GM12878 (cell line): ENCODE results near the gene HECTD3.

Experiments
- EP300 ChIP-seq, 2 experiments: fragments of 150-350 bp in 1 of 2; IDR thresholded peaks; 2 replicates each; pipeline ENCODE4 v1.6.1; 2011 to 2012; ENCODE audit warnings: low read depth in 2 of 2, low read length in 2 of 2, borderline replicate concordance in 1 of 2, improper control_type of control experiment in 1 of 2, inconsistent platforms in 1 of 2; ENCODE audit not compliant: control insufficient read depth in 1 of 2
- JUNB ChIP-seq: IDR thresholded peaks from 2 replicates; pipeline ENCODE4 v1.6.1; 2016; ENCODE audit warnings: antibody characterized with exemption, mild to moderate bottlenecking
- NFIC ChIP-seq: IDR thresholded peaks from 2 replicates; pipeline ENCODE4 v1.6.1; 2012; ENCODE audit warnings: low read depth, mild to moderate bottlenecking, inconsistent platforms, low read length, moderate library complexity
- RAD21 ChIP-seq: IDR thresholded peaks from 2 replicates; pipeline ENCODE4 v1.6.1; 2011; ENCODE audit warnings: mild to moderate bottlenecking, low read depth, low read length, moderate library complexity; ENCODE audit not compliant: insufficient read depth
- SREBF2 ChIP-seq: IDR thresholded peaks from 2 replicates; pipeline ENCODE4 v1.6.1; 2012; ENCODE audit warnings: mild to moderate bottlenecking, low read length
- TCF12 ChIP-seq: IDR thresholded peaks from 2 replicates; pipeline ENCODE4 v1.6.1; 2011; ENCODE audit warnings: low read depth, mild to moderate bottlenecking, low read length
- TF ChIP-seq, protein P1 (sequence below), 3 experiments: IDR thresholded peaks in 2 of 3; conservative IDR thresholded peaks in 1 of 3; 2 replicates each; pipeline ENCODE4 v1.5.1; 2011; ENCODE audit warnings: low read depth in 3 of 3, low read length in 3 of 3, mild to moderate bottlenecking in 3 of 3, control low read depth in 2 of 3, moderate library complexity in 2 of 3, inconsistent platforms in 1 of 3, mixed read lengths in 1 of 3; ENCODE audit not compliant: control insufficient read depth in 2 of 3, insufficient read depth in 1 of 3; ENCODE audit errors: extremely low read depth in 1 of 3
- TF ChIP-seq, protein P2 (sequence below): fragments of 450-650 bp; IDR thresholded peaks from 2 replicates; pipeline ENCODE4 v1.6.1; 2017; ENCODE audit warnings: mild to moderate bottlenecking, moderate library complexity
- TF ChIP-seq, protein P3 (sequence below): IDR thresholded peaks from 2 replicates; pipeline ENCODE4 v1.6.1; 2012; ENCODE audit warnings: low read depth, low read length, improper control_type of control experiment

DNA sequence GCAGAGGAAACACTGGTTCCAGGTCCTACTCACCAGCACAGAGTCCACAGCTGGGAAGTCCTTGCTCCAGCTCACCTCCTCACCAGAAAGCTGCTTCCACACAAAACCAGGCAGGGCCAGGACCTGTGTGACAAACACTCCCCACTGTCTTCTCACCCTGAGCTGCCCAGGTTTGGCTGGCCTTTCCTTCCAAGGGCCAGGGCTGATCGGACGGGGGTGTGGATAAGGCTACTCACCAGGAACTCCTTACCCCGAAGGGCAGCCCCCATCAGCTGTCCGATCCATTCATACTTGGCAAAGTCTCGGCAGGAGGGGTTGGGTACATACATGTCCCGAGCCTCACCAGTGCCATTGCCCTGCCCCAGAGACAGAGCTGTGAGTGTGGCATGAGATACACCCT lies 5.4 kb downstream of the HECTD3 start:
- TF ChIP-seq EP300 (IDR thresholded peaks at IDR 0.05; ENCODE audit: borderline replicate concordance in 1 of 2, control insufficient read depth in 1 of 2, low read depth in 2 of 2, low read length in 2 of 2) (no peak), NFIC (no peak), JUNB (no peak), SREBF2 (no peak), TCF12 (no peak), RAD21 (no peak)
- TF ChIP-seq, protein P1, sequence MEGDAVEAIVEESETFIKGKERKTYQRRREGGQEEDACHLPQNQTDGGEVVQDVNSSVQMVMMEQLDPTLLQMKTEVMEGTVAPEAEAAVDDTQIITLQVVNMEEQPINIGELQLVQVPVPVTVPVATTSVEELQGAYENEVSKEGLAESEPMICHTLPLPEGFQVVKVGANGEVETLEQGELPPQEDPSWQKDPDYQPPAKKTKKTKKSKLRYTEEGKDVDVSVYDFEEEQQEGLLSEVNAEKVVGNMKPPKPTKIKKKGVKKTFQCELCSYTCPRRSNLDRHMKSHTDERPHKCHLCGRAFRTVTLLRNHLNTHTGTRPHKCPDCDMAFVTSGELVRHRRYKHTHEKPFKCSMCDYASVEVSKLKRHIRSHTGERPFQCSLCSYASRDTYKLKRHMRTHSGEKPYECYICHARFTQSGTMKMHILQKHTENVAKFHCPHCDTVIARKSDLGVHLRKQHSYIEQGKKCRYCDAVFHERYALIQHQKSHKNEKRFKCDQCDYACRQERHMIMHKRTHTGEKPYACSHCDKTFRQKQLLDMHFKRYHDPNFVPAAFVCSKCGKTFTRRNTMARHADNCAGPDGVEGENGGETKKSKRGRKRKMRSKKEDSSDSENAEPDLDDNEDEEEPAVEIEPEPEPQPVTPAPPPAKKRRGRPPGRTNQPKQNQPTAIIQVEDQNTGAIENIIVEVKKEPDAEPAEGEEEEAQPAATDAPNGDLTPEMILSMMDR (IDR thresholded peaks at IDR 0.05 in 2 of 3, conservative IDR thresholded peaks at IDR 0.05 in 1 of 3; ENCODE audit: control insufficient read depth in 2 of 3, extremely low read depth in 1 of 3, insufficient read depth in 1 of 3, low read depth in 3 of 3, low read length in 3 of 3): no peak
- TF ChIP-seq, protein P2, sequence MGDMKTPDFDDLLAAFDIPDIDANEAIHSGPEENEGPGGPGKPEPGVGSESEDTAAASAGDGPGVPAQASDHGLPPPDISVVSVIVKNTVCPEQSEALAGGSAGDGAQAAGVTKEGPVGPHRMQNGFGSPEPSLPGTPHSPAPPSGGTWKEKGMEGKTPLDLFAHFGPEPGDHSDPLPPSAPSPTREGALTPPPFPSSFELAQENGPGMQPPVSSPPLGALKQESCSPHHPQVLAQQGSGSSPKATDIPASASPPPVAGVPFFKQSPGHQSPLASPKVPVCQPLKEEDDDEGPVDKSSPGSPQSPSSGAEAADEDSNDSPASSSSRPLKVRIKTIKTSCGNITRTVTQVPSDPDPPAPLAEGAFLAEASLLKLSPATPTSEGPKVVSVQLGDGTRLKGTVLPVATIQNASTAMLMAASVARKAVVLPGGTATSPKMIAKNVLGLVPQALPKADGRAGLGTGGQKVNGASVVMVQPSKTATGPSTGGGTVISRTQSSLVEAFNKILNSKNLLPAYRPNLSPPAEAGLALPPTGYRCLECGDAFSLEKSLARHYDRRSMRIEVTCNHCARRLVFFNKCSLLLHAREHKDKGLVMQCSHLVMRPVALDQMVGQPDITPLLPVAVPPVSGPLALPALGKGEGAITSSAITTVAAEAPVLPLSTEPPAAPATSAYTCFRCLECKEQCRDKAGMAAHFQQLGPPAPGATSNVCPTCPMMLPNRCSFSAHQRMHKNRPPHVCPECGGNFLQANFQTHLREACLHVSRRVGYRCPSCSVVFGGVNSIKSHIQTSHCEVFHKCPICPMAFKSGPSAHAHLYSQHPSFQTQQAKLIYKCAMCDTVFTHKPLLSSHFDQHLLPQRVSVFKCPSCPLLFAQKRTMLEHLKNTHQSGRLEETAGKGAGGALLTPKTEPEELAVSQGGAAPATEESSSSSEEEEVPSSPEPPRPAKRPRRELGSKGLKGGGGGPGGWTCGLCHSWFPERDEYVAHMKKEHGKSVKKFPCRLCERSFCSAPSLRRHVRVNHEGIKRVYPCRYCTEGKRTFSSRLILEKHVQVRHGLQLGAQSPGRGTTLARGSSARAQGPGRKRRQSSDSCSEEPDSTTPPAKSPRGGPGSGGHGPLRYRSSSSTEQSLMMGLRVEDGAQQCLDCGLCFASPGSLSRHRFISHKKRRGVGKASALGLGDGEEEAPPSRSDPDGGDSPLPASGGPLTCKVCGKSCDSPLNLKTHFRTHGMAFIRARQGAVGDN: no peak
- TF ChIP-seq, protein P3, sequence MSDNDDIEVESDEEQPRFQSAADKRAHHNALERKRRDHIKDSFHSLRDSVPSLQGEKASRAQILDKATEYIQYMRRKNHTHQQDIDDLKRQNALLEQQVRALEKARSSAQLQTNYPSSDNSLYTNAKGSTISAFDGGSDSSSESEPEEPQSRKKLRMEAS: no peak
